K562 (cell line): ENCODE results near the gene BAZ2A. TPM values are rescaled to one million over a fixed set of nuclear protein-coding genes. Genes with fewer than 3 reads are reported as not detected.

ENCODE experiments used
- CHD4 ChIP-seq: fragments of 200-600 bp; sonication (generic); IDR thresholded peaks from 3 replicates; pipeline ENCODE4 v1.6.1; 2012; ENCODE audit warnings: low read depth, mild to moderate bottlenecking, mixed read lengths, low read length, inconsistent platforms; ENCODE audit not compliant: insufficient read depth, insufficient replicate concordance, poor library complexity, severe bottlenecking
- HDAC6 ChIP-seq: IDR thresholded peaks from 2 replicates; pipeline ENCODE4 v1.6.1; 2012; ENCODE audit warnings: low read depth, mild to moderate bottlenecking, control low read depth, inconsistent platforms, low read length, moderate library complexity
- HLTF ChIP-seq: fragments of 450-650 bp; IDR thresholded peaks from 2 replicates; pipeline ENCODE4 v1.6.1; 2016
- JUNB ChIP-seq: fragments of 450-650 bp; formaldehyde crosslinking; conservative IDR thresholded peaks from 2 replicates; pipeline ENCODE4 v1.4.0; 2020; ENCODE audit warnings: mild to moderate bottlenecking
- MCM5 ChIP-seq: fragments of 450-650 bp; IDR thresholded peaks from 2 replicates; pipeline ENCODE4 v1.6.1; 2016; ENCODE audit warnings: low read depth
- MTA3 ChIP-seq: fragments of 450-650 bp; formaldehyde crosslinking; IDR thresholded peaks from 2 replicates; pipeline ENCODE4 v1.6.1; 2017; ENCODE audit warnings: mild to moderate bottlenecking, borderline replicate concordance
- NFE2 ChIP-seq: IDR thresholded peaks from 2 replicates; pipeline ENCODE4 v1.6.1; 2014; ENCODE audit warnings: antibody characterized with exemption, low read depth
- SRSF9 ChIP-seq: fragments of 200-400 bp; formaldehyde crosslinking; IDR thresholded peaks from 2 replicates; pipeline ENCODE4 v1.6.1; 2017; ENCODE audit warnings: low read depth, low read length, borderline replicate concordance
- TEAD1 ChIP-seq, 2 experiments: fragments of 450-650 bp in 1 of 2; sonication (generic) in 1 of 2; formaldehyde crosslinking; IDR thresholded peaks; 2 replicates each; pipeline versions ENCODE4 v1.4.0 to v1.8.0; 2020 to 2022; ENCODE audit warnings: mild to moderate bottlenecking in 2 of 2, missing genetic modification reagents in 1 of 2
- YY1 ChIP-seq, 3 experiments: IDR thresholded peaks; 2 replicates each; pipeline ENCODE4 v1.6.1; 2011; ENCODE audit warnings: low read length in 2 of 3, mild to moderate bottlenecking in 2 of 3, moderate library complexity in 2 of 3, borderline replicate concordance in 1 of 3, control low read depth in 1 of 3, low read depth in 1 of 3; ENCODE audit not compliant: insufficient read depth in 3 of 3, insufficient replicate concordance in 2 of 3, control insufficient read depth in 1 of 3, insufficient read length in 1 of 3; ENCODE audit errors: extremely low read depth in 1 of 3
- ZNF12 ChIP-seq: sonication (generic); formaldehyde crosslinking; IDR thresholded peaks from 2 replicates; pipeline ENCODE4 v1.4.0; 2020; ENCODE audit warnings: mild to moderate bottlenecking, missing genetic modification reagents
- ZNF175 ChIP-seq: fragments of 200-800 bp; sonication (Bioruptor generic); IDR thresholded peaks from 2 replicates; pipeline ENCODE4 v1.6.1; 2016; ENCODE audit warnings: low read depth, mild to moderate bottlenecking, missing genetic modification characterization, missing compliant biosample characterization
- ZNF583 ChIP-seq: fragments of 250-450 bp; sonication (Bioruptor Pico); IDR thresholded peaks from 2 replicates; pipeline ENCODE4 v1.4.0; 2020
- ZNF780A ChIP-seq: fragments of 250-450 bp; sonication (Bioruptor Pico); IDR thresholded peaks from 2 replicates; pipeline ENCODE4 v1.5.0; 2021; ENCODE audit warnings: mild to moderate bottlenecking
- polyA plus RNA-seq, 8 experiments: library from polyadenylated mRNA; depleted of rRNA in 4 of 8; stranded (reverse) in 5 of 8; unstranded in 3 of 8; fragments of >200 nt; fragmentation: Nextera tagmentation in 2 of 8; fragmentation: Illumina TruSeq in 1 of 8; extraction: Ambion mirVana in 2 of 8; extraction: Trizol in 1 of 8; gene quantifications; 2 replicates each; pipeline versions ENCODE4 v1.2.1 to v1.2.3, GENCODE V29; 2011 to 2014; ENCODE audit warnings: inconsistent platforms in 1 of 8, missing spikeins in 1 of 8
- total RNA-seq, 7 experiments: library from RNA; depleted of rRNA in 6 of 7; stranded (reverse); fragments of >200 nt in 6 of 7; fragmentation: Illumina TruSeq in 2 of 7; extraction: Trizol in 2 of 7; gene quantifications; 2 replicates each; pipeline versions ENCODE4 v1.2.1 to v1.2.3, GENCODE V29; 2011 to 2021; ENCODE audit warnings: low replicate concordance in 1 of 7
- TF ChIP-seq, protein P1 (sequence below): fragments of 250-450 bp; sonication (Bioruptor Pico); IDR thresholded peaks from 2 replicates; pipeline ENCODE4 v1.5.0; 2021; ENCODE audit warnings: mild to moderate bottlenecking, borderline replicate concordance
- TF ChIP-seq, protein P2 (sequence below): fragments of 450-650 bp; formaldehyde crosslinking; IDR thresholded peaks from 2 replicates; pipeline ENCODE4 v1.4.0; 2020; ENCODE audit warnings: mild to moderate bottlenecking, moderate library complexity
- TF ChIP-seq, protein P3 (sequence below): IDR thresholded peaks from 2 replicates; pipeline ENCODE4 v1.6.1; 2016; ENCODE audit warnings: missing genetic modification characterization, missing compliant biosample characterization
- TF ChIP-seq, protein P4 (sequence below): IDR thresholded peaks from 2 replicates; pipeline ENCODE4 v1.6.1; 2012; ENCODE audit warnings: low read depth, low read length, improper control_type of control experiment, borderline replicate concordance

Gene BAZ2A
- total and polyA plus RNA-seq, 9 of the 15 experiments (the other 6 are each of a cell fraction or from before 2014, with no cell fraction given): 4.5 to 86.4 (median 26.2) TPM

DNA sequence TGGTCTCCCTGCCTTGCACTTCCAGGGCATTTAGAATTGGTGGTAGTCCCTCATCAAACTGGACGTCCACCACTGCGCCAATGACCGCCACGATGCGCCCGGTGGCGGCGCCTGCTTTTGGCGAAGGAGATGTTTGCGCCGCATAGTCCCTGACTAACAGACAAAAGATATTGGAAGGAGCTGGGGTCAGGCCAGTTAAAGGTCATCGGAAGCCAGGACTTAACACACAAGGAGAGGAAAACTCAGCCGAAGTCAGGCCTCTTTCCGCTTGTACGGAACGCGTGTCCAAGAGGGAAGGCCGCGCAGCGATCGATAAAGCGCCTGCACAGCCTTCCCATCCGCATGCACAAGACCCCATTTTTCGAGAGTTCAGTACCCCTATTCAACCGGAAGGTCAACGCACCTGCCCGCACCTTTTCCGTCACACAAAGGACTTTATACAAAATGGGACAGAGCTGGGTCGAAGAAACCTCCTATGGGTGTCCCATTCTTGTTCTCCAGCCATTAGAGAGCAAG lies 15.1 kb upstream of the BAZ2A start (continued):
- TF ChIP-seq CHD4 (no peak), YY1 (IDR thresholded peaks at IDR 0.05; ENCODE audit: borderline replicate concordance in 1 of 3, control insufficient read depth in 1 of 3, extremely low read depth in 1 of 3, insufficient read depth in 3 of 3, insufficient read length in 1 of 3, insufficient replicate concordance in 2 of 3, low read depth in 1 of 3, low read length in 2 of 3) (peak in 1 of 3 experiments; percentile 30), JUNB (CRISPR knock-in tag) (no peak), ZNF583 (CRISPR knock-in tag) (no peak), TEAD1 (CRISPR knock-in tag; IDR thresholded peaks at IDR 0.05) (0 out of 4 replicates have a peak, but pooled peaks of 1 of the 2 experiments have one; percentile 42), MCM5 (no peak), ZNF12 (CRISPR knock-in tag) (peak; percentile 43; the same call in 1 of the 2 replicates), HLTF (no peak), HDAC6 (no peak), SRSF9 (no peak), MTA3 (no peak), ZNF175 (CRISPR knock-in tag) (no peak), ZNF780A (CRISPR knock-in tag) (no peak), NFE2 (no peak)
- TF ChIP-seq, protein P1, sequence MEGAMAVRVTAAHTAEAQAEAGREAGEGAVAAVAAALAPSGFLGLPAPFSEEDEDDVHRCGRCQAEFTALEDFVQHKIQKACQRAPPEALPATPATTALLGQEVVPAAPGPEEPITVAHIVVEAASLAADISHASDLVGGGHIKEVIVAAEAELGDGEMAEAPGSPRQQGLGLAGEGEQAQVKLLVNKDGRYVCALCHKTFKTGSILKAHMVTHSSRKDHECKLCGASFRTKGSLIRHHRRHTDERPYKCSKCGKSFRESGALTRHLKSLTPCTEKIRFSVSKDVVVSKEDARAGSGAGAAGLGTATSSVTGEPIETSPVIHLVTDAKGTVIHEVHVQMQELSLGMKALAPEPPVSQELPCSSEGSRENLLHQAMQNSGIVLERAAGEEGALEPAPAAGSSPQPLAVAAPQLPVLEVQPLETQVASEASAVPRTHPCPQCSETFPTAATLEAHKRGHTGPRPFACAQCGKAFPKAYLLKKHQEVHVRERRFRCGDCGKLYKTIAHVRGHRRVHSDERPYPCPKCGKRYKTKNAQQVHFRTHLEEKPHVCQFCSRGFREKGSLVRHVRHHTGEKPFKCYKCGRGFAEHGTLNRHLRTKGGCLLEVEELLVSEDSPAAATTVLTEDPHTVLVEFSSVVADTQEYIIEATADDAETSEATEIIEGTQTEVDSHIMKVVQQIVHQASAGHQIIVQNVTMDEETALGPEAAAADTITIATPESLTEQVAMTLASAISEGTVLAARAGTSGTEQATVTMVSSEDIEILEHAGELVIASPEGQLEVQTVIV (CRISPR knock-in tag): no peak
- TF ChIP-seq, protein P2, sequence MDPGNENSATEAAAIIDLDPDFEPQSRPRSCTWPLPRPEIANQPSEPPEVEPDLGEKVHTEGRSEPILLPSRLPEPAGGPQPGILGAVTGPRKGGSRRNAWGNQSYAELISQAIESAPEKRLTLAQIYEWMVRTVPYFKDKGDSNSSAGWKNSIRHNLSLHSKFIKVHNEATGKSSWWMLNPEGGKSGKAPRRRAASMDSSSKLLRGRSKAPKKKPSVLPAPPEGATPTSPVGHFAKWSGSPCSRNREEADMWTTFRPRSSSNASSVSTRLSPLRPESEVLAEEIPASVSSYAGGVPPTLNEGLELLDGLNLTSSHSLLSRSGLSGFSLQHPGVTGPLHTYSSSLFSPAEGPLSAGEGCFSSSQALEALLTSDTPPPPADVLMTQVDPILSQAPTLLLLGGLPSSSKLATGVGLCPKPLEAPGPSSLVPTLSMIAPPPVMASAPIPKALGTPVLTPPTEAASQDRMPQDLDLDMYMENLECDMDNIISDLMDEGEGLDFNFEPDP: no peak; the same call in 1 of the 2 replicates
- TF ChIP-seq, protein P3, sequence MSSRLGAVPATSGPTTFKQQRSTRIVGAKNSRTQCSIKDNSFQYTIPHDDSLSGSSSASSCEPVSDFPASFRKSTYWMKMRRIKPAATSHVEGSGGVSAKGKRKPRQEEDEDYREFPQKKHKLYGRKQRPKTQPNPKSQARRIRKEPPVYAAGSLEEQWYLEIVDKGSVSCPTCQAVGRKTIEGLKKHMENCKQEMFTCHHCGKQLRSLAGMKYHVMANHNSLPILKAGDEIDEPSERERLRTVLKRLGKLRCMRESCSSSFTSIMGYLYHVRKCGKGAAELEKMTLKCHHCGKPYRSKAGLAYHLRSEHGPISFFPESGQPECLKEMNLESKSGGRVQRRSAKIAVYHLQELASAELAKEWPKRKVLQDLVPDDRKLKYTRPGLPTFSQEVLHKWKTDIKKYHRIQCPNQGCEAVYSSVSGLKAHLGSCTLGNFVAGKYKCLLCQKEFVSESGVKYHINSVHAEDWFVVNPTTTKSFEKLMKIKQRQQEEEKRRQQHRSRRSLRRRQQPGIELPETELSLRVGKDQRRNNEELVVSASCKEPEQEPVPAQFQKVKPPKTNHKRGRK (tag): no peak
- TF ChIP-seq, protein P4, sequence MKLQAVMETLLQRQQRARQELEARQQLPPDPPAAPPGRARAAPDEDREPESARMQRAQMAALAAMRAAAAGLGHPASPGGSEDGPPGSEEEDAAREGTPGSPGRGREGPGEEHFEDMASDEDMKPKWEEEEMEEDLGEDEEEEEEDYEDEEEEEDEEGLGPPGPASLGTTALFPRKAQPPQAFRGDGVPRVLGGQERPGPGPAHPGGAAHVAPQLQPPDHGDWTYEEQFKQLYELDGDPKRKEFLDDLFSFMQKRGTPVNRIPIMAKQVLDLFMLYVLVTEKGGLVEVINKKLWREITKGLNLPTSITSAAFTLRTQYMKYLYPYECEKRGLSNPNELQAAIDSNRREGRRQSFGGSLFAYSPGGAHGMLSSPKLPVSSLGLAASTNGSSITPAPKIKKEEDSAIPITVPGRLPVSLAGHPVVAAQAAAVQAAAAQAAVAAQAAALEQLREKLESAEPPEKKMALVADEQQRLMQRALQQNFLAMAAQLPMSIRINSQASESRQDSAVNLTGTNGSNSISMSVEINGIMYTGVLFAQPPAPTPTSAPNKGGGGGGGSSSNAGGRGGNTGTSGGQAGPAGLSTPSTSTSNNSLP: no peak
